H1 (cell line): ENCODE measurements around the gene LYPD6. TPM values are rescaled to one million over a fixed set of nuclear protein-coding genes. Genes with fewer than 3 reads are reported as not detected.

Experiments used
- CTCF ChIA-PET: fragments of 300-600 bp; sonication (Branson Sonifier 250); formaldehyde crosslinking; loops from one replicate; lab custom pipeline; 2021; ENCODE audit not compliant: partially characterized antibody; lab: Charles Lee
- POLR2A ChIA-PET: fragments of 300-600 bp; sonication (Branson Sonifier 250); formaldehyde crosslinking; loops from one replicate; lab custom pipeline; 2021; ENCODE audit warnings: inconsistent platforms; ENCODE audit not compliant: partially characterized antibody; lab: Charles Lee
- DNase-seq, 2 experiments: peaks; one replicate each; pipeline versions ENCODE4 v3.0.0 to v3.0.0-alpha.2; 2010 to 2022; ENCODE audit warnings: low spot score in 2 of 2, low read depth in 1 of 2, mixed read lengths in 1 of 2
- FAIRE-seq: peaks from 2 replicates; lab custom pipeline; 2011; peaks lifted over from hg19 to GRCh38; lab: Jason Lieb, UNC
- H2AFZ ChIP-seq: 2 replicates; pipeline ENCODE4 v1.8.1; 2012; ENCODE audit warnings: low read length, inconsistent platforms
- H2AK5ac ChIP-seq: 2 replicates; pipeline ENCODE4 v1.6.1; 2013; ENCODE audit warnings: low read depth, low read length
- H2BK120ac ChIP-seq: replicated peaks from 2 replicates; pipeline ENCODE3; 2013; ENCODE audit warnings: low read depth, low read length, inconsistent platforms
- H2BK12ac ChIP-seq: 2 replicates; pipeline ENCODE4 v1.6.1; 2013; ENCODE audit warnings: low read depth, low read length
- H2BK15ac ChIP-seq: 2 replicates; pipeline ENCODE4 v1.6.1; 2013; ENCODE audit warnings: low read length
- H2BK20ac ChIP-seq: 2 replicates; pipeline ENCODE4 v1.6.1; 2013; ENCODE audit warnings: low read length
- H2BK5ac ChIP-seq: 2 replicates; pipeline ENCODE4 v1.6.1; 2013; ENCODE audit warnings: low read depth, low read length
- H3K14ac ChIP-seq: 2 replicates; pipeline ENCODE4 v1.6.1; 2013; ENCODE audit warnings: inconsistent platforms; ENCODE audit not compliant: insufficient read length
- H3K18ac ChIP-seq: 2 replicates; pipeline ENCODE4 v1.6.1; 2013; ENCODE audit warnings: low read length; ENCODE audit errors: extremely low read depth
- H3K23ac ChIP-seq: 2 replicates; pipeline ENCODE4 v1.6.1; 2013; ENCODE audit warnings: inconsistent platforms; ENCODE audit not compliant: insufficient read length
- H3K23me2 ChIP-seq: 2 replicates; pipeline ENCODE4 v1.6.1; 2013; ENCODE audit warnings: low read depth, low read length
- H3K27ac ChIP-seq: 2 replicates; pipeline ENCODE4 v1.6.1; 2011; ENCODE audit warnings: low read depth, low read length, inconsistent platforms
- H3K27me3 ChIP-seq, 4 experiments: replicated peaks in 1 of 4; 1 replicate in 1 of 4; 2 replicates in 3 of 4; pipeline versions ENCODE4 v1.6.1 to v1.8.1; 2011 to 2013; ENCODE audit warnings: low read length in 3 of 4, mild to moderate bottlenecking in 3 of 4, inconsistent platforms in 2 of 4, mixed read lengths in 2 of 4, moderate library complexity in 1 of 4; ENCODE audit not compliant: control insufficient read depth in 3 of 4, insufficient read depth in 3 of 4; ENCODE audit errors: extremely low read depth in 1 of 4
- H3K36me3 ChIP-seq, 4 experiments: 2 replicates each; pipeline versions ENCODE4 v1.6.1 to v1.8.1; 2011 to 2013; ENCODE audit warnings: mild to moderate bottlenecking in 4 of 4, low read length in 3 of 4, moderate library complexity in 2 of 4, control low read depth in 1 of 4, inconsistent platforms in 1 of 4; ENCODE audit not compliant: insufficient read depth in 4 of 4, control insufficient read depth in 2 of 4
- H3K4ac ChIP-seq: replicated peaks from 2 replicates; pipeline ENCODE3; 2013; ENCODE audit warnings: low read length, low read depth, mixed read lengths, inconsistent platforms; ENCODE audit not compliant: insufficient read length
- H3K4me1 ChIP-seq, 4 experiments: replicated peaks in 1 of 4; 1 replicate in 1 of 4; 2 replicates in 3 of 4; pipeline versions ENCODE4 v1.6.1 to v1.8.1; 2011 to 2013; ENCODE audit warnings: low read length in 3 of 4, inconsistent platforms in 2 of 4, mixed read lengths in 1 of 4; ENCODE audit not compliant: insufficient read depth in 4 of 4, control insufficient read depth in 3 of 4
- H3K4me2 ChIP-seq, 2 experiments: 2 replicates each; pipeline versions ENCODE4 v1.6.1 to v1.8.1; 2011 to 2013; ENCODE audit warnings: low read depth in 2 of 2, low read length in 2 of 2, control low read depth in 1 of 2, inconsistent platforms in 1 of 2, mild to moderate bottlenecking in 1 of 2; ENCODE audit not compliant: insufficient read depth in 1 of 2
- H3K4me3 ChIP-seq, 4 experiments: fragments of 200-600, 300-600 bp in 1 of 4; sonication (generic), shearing (Covaris generic), sonication (Bioruptor Twin) in 1 of 4; 2 replicates each; pipeline versions ENCODE4 v1.5.1 to v1.8.1; 2011 to 2016; ENCODE audit warnings: low read length in 4 of 4, low read depth in 3 of 4, control low read depth in 2 of 4, inconsistent platforms in 2 of 4, mild to moderate bottlenecking in 2 of 4, mixed read lengths in 1 of 4, moderate library complexity in 1 of 4; ENCODE audit not compliant: insufficient read depth in 2 of 4; ENCODE audit errors: extremely low read depth in 1 of 4
- H3K56ac ChIP-seq: replicated peaks from 2 replicates; pipeline ENCODE3; 2013; ENCODE audit warnings: low read depth, mild to moderate bottlenecking, mixed read lengths, low read length, inconsistent platforms; ENCODE audit not compliant: insufficient read length
- H3K79me1 ChIP-seq: 2 replicates; pipeline ENCODE4 v1.6.1; 2013; ENCODE audit warnings: low read depth, low read length, control low read depth
- H3K79me2 ChIP-seq, 2 experiments: 2 replicates each; pipeline versions ENCODE4 v1.6.1 to v1.8.1; 2012 to 2013; ENCODE audit warnings: low read length in 2 of 2, mild to moderate bottlenecking in 2 of 2, inconsistent platforms in 1 of 2; ENCODE audit not compliant: insufficient read depth in 2 of 2, control insufficient read depth in 1 of 2
- H3K9ac ChIP-seq, 4 experiments: replicated peaks in 1 of 4; 1 replicate in 1 of 4; 2 replicates in 3 of 4; pipeline versions ENCODE4 v1.6.1 to v1.8.1; 2011 to 2013; ENCODE audit warnings: low read depth in 3 of 4, low read length in 3 of 4, control low read depth in 2 of 4, mild to moderate bottlenecking in 2 of 4, moderate library complexity in 2 of 4, inconsistent platforms in 1 of 4; ENCODE audit errors: extremely low read depth in 1 of 4
- H3K9me3 ChIP-seq, 2 experiments: 2 replicates each; pipeline versions ENCODE4 v1.6.1 to v1.8.1; 2012 to 2013; ENCODE audit warnings: mild to moderate bottlenecking in 2 of 2, moderate library complexity in 2 of 2, control low read depth in 1 of 2, inconsistent platforms in 1 of 2, low read depth in 1 of 2, low read length in 1 of 2, mixed read lengths in 1 of 2; ENCODE audit not compliant: insufficient read depth in 2 of 2
- H4K20me1 ChIP-seq, 2 experiments: replicated peaks in 1 of 2; 2 replicates each; pipeline versions ENCODE3 to v1.8.1; 2011 to 2013; ENCODE audit warnings: inconsistent platforms in 2 of 2, low read length in 2 of 2, mild to moderate bottlenecking in 1 of 2; ENCODE audit not compliant: insufficient read depth in 2 of 2, control insufficient read depth in 1 of 2
- H4K5ac ChIP-seq: 2 replicates; pipeline ENCODE4 v1.6.1; 2013; ENCODE audit warnings: low read length, low read depth, mixed read lengths, inconsistent platforms; ENCODE audit not compliant: insufficient read length
- H4K8ac ChIP-seq: 2 replicates; pipeline ENCODE4 v1.8.0; 2013; ENCODE audit warnings: mild to moderate bottlenecking, moderate library complexity, low read length, inconsistent platforms; ENCODE audit not compliant: insufficient read depth; ENCODE audit errors: extremely low read depth
- H4K91ac ChIP-seq: replicated peaks from 2 replicates; pipeline ENCODE3; 2013; ENCODE audit warnings: low read length, mixed read lengths, inconsistent platforms; ENCODE audit not compliant: insufficient read length
- CHD2 ChIP-seq: IDR thresholded peaks from 2 replicates; pipeline ENCODE4 v1.6.1; 2012; ENCODE audit warnings: low read length, improper control_type of control experiment
- CREB1 ChIP-seq: IDR thresholded peaks from 2 replicates; pipeline ENCODE4 v1.6.1; 2012; ENCODE audit warnings: inconsistent platforms
- JUND ChIP-seq: IDR thresholded peaks from 2 replicates; pipeline ENCODE4 v1.6.1; 2011; ENCODE audit warnings: mild to moderate bottlenecking, improper control_type of control experiment, low read length
- NANOG ChIP-seq: IDR thresholded peaks from 2 replicates; pipeline ENCODE4 v1.6.1; 2011; ENCODE audit warnings: low read length, low read depth, mild to moderate bottlenecking, inconsistent platforms; ENCODE audit not compliant: insufficient read depth, poor library complexity, severe bottlenecking
- POLR2AphosphoS5 ChIP-seq: IDR thresholded peaks from 2 replicates; pipeline ENCODE4 v1.6.1; 2011; ENCODE audit warnings: low read depth, low read length
- POU5F1 ChIP-seq: IDR thresholded peaks from 2 replicates; pipeline ENCODE4 v1.6.1; 2011; ENCODE audit warnings: low read depth, mild to moderate bottlenecking, low read length, moderate library complexity
- SIN3A ChIP-seq, 2 experiments: IDR thresholded peaks in 1 of 2; conservative IDR thresholded peaks in 1 of 2; 2 replicates each; pipeline ENCODE4 v1.6.1; 2011 to 2012; ENCODE audit warnings: low read length in 2 of 2, improper control_type of control experiment in 1 of 2, low read depth in 1 of 2, mild to moderate bottlenecking in 1 of 2
- TAF1 ChIP-seq: IDR thresholded peaks from 2 replicates; pipeline ENCODE4 v1.6.1; 2011; ENCODE audit warnings: mild to moderate bottlenecking, low read depth, low read length
- WGBS, 2 experiments: shearing (Covaris generic) in 1 of 2; methylation state at CpG; one replicate each; pipeline versions ENCODE4 v1.1.6 to v1.1.7; 2013 to 2015; ENCODE audit warnings: low lambda C conversion rate in 2 of 2, mixed read lengths in 2 of 2, inconsistent platforms in 1 of 2, low coverage in 1 of 2, missing lambda C conversion rate in 1 of 2; ENCODE audit not compliant: insufficient replicate concordance in 2 of 2, insufficient coverage in 1 of 2, insufficient read length in 1 of 2; ENCODE audit errors: extremely low coverage in 1 of 2, missing lambda C conversion rate in 1 of 2; 5-methylcytosine and 5-hydroxymethylcytosine counted together
- polyA plus RNA-seq, 7 experiments: library from polyadenylated mRNA; depleted of rRNA in 3 of 7; stranded (reverse) in 5 of 7; unstranded in 2 of 7; fragments of >200 nt in 5 of 7; fragments of 200-250 nt in 2 of 7; gene quantifications; 1 replicate in 5 of 7; 2 replicates in 1 of 7; 4 replicates in 1 of 7; pipeline versions ENCODE4 v1.2.1 to v1.2.3, GENCODE V29; 2011 to 2013; ENCODE audit warnings: missing spikeins in 2 of 7, mixed read lengths in 2 of 7
- total RNA-seq: library from RNA; stranded (reverse); fragmentation: NEBNext Ultra II Directional; extraction: Animal tissue kit (Norgen Biotek cat#: 25700); gene quantifications from 2 replicates; pipeline ENCODE4 v1.2.1, GENCODE V29; 2021
- TF ChIP-seq, protein P1 (sequence below), 3 experiments: IDR thresholded peaks; 1 replicate in 2 of 3; 2 replicates in 1 of 3; pipeline versions ENCODE4 v1.5.1 to v1.6.1; 2011; ENCODE audit warnings: low read length in 3 of 3, mild to moderate bottlenecking in 3 of 3, inconsistent platforms in 2 of 3, low read depth in 1 of 3, moderate library complexity in 1 of 3; ENCODE audit not compliant: insufficient read depth in 1 of 3; ENCODE audit errors: control extremely low read depth in 1 of 3

The LYPD6 gene
- total and polyA plus RNA-seq, 2 of the 8 experiments (the other 6 are each of a cell fraction or from before 2014, with no cell fraction given) = 5.6 to 8.9 TPM

DNA sequence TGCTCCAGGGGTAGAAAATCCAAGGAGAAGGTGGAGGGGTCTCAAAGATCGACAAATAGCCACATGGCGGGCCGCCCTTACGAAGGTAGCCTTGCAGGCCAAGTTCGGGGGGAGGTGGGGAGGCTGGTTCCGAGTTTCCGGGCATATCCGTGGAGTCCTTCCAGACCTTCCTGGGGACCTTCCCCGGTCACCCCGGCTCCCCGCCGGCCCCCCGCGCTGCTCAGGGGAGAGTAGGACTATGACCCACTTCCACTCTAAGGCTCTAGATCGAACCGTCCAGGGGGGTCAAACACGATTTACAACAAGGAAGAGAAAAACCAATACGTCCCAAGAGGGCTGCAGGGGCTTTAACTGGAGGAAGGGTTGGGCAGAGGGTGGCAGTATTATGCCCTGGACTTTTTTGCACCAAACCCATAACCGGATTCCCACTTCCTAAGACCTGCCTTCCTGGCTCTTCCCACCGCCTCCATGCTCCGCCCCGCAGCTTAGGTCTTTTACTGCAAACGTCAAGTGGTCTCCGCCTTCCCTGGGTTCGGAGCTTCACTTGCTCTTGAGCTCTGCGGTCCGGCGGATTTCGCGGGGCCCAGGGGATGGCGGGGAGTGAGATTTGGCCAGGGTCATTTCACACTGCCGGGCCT lies 779 bp upstream of the LYPD6 start:
- Histone ChIP-seq H3K79me1 (no peaks in the 10 kb centered on the region), H3K4me3 (peak overlapping the region; percentile 64 to 80 (median 72)), H3K27ac (no peak overlapping the region), H3K9me3 (no peaks in the 10 kb centered on the region), H2BK12ac (no peak overlapping the region), H3K27me3 (no peaks in the 10 kb centered on the region; a peak in 3 of 7 replicates), H3K79me2 (peaks cover 0 to 8% of the 10 kb centered on the region in 2 experiments; a peak in 2 of 4 replicates), H3K9ac (peak overlapping the region in 3 of 4 experiments; percentile 7 to 37 (median 9); a peak in 3 of 7 replicates), H4K20me1 (no peaks in the 10 kb centered on the region), H3K23me2 (peaks cover 14% of the 10 kb centered on the region; the same call in 1 of the 2 replicates), H2BK15ac (no peak overlapping the region), H4K91ac (no peak overlapping the region), H4K8ac (peak overlapping the region; percentile 39; the same call in 1 of the 2 replicates), H3K4ac (no peak overlapping the region), H2BK20ac (no peak overlapping the region), H2AK5ac (no peak overlapping the region), H2AFZ (peak overlapping the region; percentile 67; the same call in 1 of the 2 replicates), H3K14ac (no peak overlapping the region), H3K4me2 (peak overlapping the region; percentile 99 to 100), H3K56ac (peak overlapping the region; percentile 24), H2BK120ac (no peak overlapping the region), H2BK5ac (0 out of 2 replicates have a peak overlapping the region, but pooled peaks have one; percentile 26), H3K18ac (peak overlapping the region; percentile 66), H4K5ac (no peak overlapping the region), H3K23ac (no peak overlapping the region), H3K36me3 (no peaks in the 10 kb centered on the region), H3K4me1 (peaks cover 0 to 7% (median 4%) of the 10 kb centered on the region in 4 experiments; a peak in 2 of 7 replicates)
- DNase-seq (peak in 1 of 2 experiments; percentile 81), FAIRE-seq (no peak)
- 17% methylated on average over 32 of the region's 32 CpGs; no CpG with 5 or more reads in 1 of the 2 experiments for WGBS, 2 experiments
- ChIA-PET CTCF (interaction anchor here (0.6 to 4.1 kb wide), 15 partner anchors 9 to 313 kb away, joined by 3 to 22 read pairs (median 3); no protein-coding TSS in a partner anchor), POLR2A (interaction anchor here (1.2 to 1.3 kb wide), 4 partner anchors 9 to 290 kb away, joined by 3 to 4 read pairs (median 3); no protein-coding TSS in a partner anchor)
- TF ChIP-seq SIN3A (conservative IDR thresholded peaks at IDR 0.05 in 1 of 2, IDR thresholded peaks at IDR 0.05 in 1 of 2; ENCODE audit: low read depth in 1 of 2, low read length in 2 of 2) = peak in 1 of 2 experiments; percentile 44; a peak in 1 of 4 replicates
- no peak for TF ChIP-seq JUND
- TF ChIP-seq CREB1 = no peak
- TF ChIP-seq, protein P1, sequence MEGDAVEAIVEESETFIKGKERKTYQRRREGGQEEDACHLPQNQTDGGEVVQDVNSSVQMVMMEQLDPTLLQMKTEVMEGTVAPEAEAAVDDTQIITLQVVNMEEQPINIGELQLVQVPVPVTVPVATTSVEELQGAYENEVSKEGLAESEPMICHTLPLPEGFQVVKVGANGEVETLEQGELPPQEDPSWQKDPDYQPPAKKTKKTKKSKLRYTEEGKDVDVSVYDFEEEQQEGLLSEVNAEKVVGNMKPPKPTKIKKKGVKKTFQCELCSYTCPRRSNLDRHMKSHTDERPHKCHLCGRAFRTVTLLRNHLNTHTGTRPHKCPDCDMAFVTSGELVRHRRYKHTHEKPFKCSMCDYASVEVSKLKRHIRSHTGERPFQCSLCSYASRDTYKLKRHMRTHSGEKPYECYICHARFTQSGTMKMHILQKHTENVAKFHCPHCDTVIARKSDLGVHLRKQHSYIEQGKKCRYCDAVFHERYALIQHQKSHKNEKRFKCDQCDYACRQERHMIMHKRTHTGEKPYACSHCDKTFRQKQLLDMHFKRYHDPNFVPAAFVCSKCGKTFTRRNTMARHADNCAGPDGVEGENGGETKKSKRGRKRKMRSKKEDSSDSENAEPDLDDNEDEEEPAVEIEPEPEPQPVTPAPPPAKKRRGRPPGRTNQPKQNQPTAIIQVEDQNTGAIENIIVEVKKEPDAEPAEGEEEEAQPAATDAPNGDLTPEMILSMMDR (IDR thresholded peaks at IDR 0.05; ENCODE audit: control extremely low read depth in 1 of 3, insufficient read depth in 1 of 3, low read depth in 1 of 3, low read length in 3 of 3) = no peak
- no peak for TF ChIP-seq CHD2
- TF ChIP-seq POU5F1 = no peak
- TF ChIP-seq POLR2AphosphoS5 = no peak
- no peak for TF ChIP-seq NANOG
- TF ChIP-seq TAF1 = no peak; the same call in 1 of the 2 replicates
